Neural crest cell (in vitro differentiated cells): ENCODE data around the gene OR10H1. TPM values are rescaled to one million over a fixed set of nuclear protein-coding genes. Genes with fewer than 3 reads are reported as not detected.
"Not testable (repeated sequence)": the region's sequence is repeated elsewhere in the genome, so short reads cannot be mapped to it uniquely, and the experiment has no call there.

Experiments
- DNase-seq: peaks from one replicate; pipeline ENCODE4 v3.0.0; 2021; ENCODE audit warnings: low read depth, mixed read lengths, low spot score
- H3K27ac Mint-ChIP-seq: one replicate; pipeline ENCODE4 v1.8.0; 2021; ENCODE audit warnings: mild to moderate bottlenecking, mixed read lengths; ENCODE audit not compliant: unreplicated experiment
- H3K27me3 Mint-ChIP-seq: 2 replicates; pipeline ENCODE4 v1.8.0; 2021; ENCODE audit warnings: low read depth, mild to moderate bottlenecking, mixed read lengths
- H3K36me3 Mint-ChIP-seq: 2 replicates; pipeline ENCODE4 v1.8.0; 2021; ENCODE audit warnings: low read depth, mild to moderate bottlenecking, mixed read lengths
- H3K4me1 Mint-ChIP-seq: 2 replicates; pipeline ENCODE4 v1.8.0; 2021; ENCODE audit warnings: mixed read lengths
- H3K4me3 Mint-ChIP-seq: one replicate; pipeline ENCODE4 v1.8.0; 2021; ENCODE audit warnings: mild to moderate bottlenecking, mixed read lengths
- H3K9me3 Mint-ChIP-seq: 2 replicates; pipeline ENCODE4 v1.8.0; 2021; ENCODE audit warnings: mixed read lengths
- CTCF ChIP-seq: fragments of 200-600 bp; sonication (generic); conservative IDR thresholded peaks from 2 replicates; pipeline ENCODE4 v1.5.0; 2021; ENCODE audit warnings: antibody characterized with exemption, mild to moderate bottlenecking
- total RNA-seq: library from RNA; stranded (reverse); gene quantifications from 2 replicates; pipeline ENCODE4 v1.2.1, GENCODE V29; 2021

Gene OR10H1
- total RNA-seq, 1 donor from 2014 or later: not detected

- H3K4me1 Mint-ChIP-seq: no peaks in the 10 kb centered on the region
- H3K4me3 Mint-ChIP-seq: no peak overlapping the region
- no peak for DNase-seq
- peaks cover 18% of the 10 kb centered on the region for H3K9me3 Mint-ChIP-seq
- H3K36me3 Mint-ChIP-seq: peaks cover 7% of the 10 kb centered on the region
- H3K27me3 Mint-ChIP-seq: no peaks in the 10 kb centered on the region
- no peak for TF ChIP-seq CTCF
- no peak overlapping the region for H3K27ac Mint-ChIP-seq
Measured at GRCh38 chr19:15775249-15775648, 40.2 kb downstream of the OR10H1 start.

- peaks cover 22% of the 10 kb centered on the region for H3K9me3 Mint-ChIP-seq
- H3K27me3 Mint-ChIP-seq, H3K27ac Mint-ChIP-seq: not testable (repeated sequence)
Measured at GRCh38 chr19:15774159-15774558, 41.3 kb downstream of the OR10H1 start.

GRCh38 chr19:15769586-15769985 is 45.9 kb downstream of the OR10H1 start:
- TF ChIP-seq CTCF: no peak

More at GRCh38 chr19:15774159-15774558, 41.3 kb downstream of the OR10H1 start:
- not testable (repeated sequence) for H3K4me1 Mint-ChIP-seq, DNase-seq, H3K4me3 Mint-ChIP-seq
- peaks cover 11% of the 10 kb centered on the region for H3K36me3 Mint-ChIP-seq

GRCh38 chr19:15759962-15760565 is 55.4 kb downstream of the OR10H1 start:
- no peak overlapping the region for H3K27ac Mint-ChIP-seq
- no peaks in the 10 kb centered on the region for H3K36me3 Mint-ChIP-seq
- peaks cover 18% of the 10 kb centered on the region for H3K9me3 Mint-ChIP-seq
- no peak for DNase-seq
- no peak overlapping the region for H3K4me3 Mint-ChIP-seq
- no peaks in the 10 kb centered on the region for H3K4me1 Mint-ChIP-seq
- H3K27me3 Mint-ChIP-seq: no peaks in the 10 kb centered on the region
- no peak for TF ChIP-seq CTCF

More at GRCh38 chr19:15769586-15769985, 45.9 kb downstream of the OR10H1 start:
- Mint-ChIP-seq H3K4me1 (no peaks in the 10 kb centered on the region), H3K9me3 (peaks cover 40% of the 10 kb centered on the region), H3K27ac (no peak overlapping the region), H3K4me3 (no peak overlapping the region), H3K36me3 (peaks cover 16% of the 10 kb centered on the region), H3K27me3 (no peaks in the 10 kb centered on the region)
- no peak for DNase-seq

- no peaks in the 10 kb centered on the region for H3K27me3 Mint-ChIP-seq
- H3K27ac Mint-ChIP-seq: no peak overlapping the region
- no peaks in the 10 kb centered on the region for H3K36me3 Mint-ChIP-seq
- DNase-seq: no peak
- H3K9me3 Mint-ChIP-seq: peaks cover 17% of the 10 kb centered on the region
- no peak overlapping the region for H3K4me3 Mint-ChIP-seq
- no peak for TF ChIP-seq CTCF
- H3K4me1 Mint-ChIP-seq: no peaks in the 10 kb centered on the region
Measured at GRCh38 chr19:15758379-15758778, 57.1 kb downstream of the OR10H1 start.

Other genes starting within 250 kb of the OR10H1 start
- gene CYP4F8, start 200.4 kb downstream of the OR10H1 start, total RNA-seq: not detected in 2 replicates
- not detected in 2 replicates for gene CYP4F3, start 174.8 kb downstream of the OR10H1 start, total RNA-seq
- gene CYP4F12, start 142.6 kb downstream of the OR10H1 start, total RNA-seq: not detected in 2 replicates
- not detected in 2 replicates for gene OR10H2, start 87.6 kb downstream of the OR10H1 start, total RNA-seq
- not detected in 2 replicates for gene OR10H3, start 77.7 kb downstream of the OR10H1 start, total RNA-seq
- not detected in 2 replicates for gene OR10H5, start 28.0 kb downstream of the OR10H1 start, total RNA-seq
- gene CYP4F2, start 82.4 kb upstream of the OR10H1 start, total RNA-seq: not detected in 2 replicates
- not detected in 2 replicates for gene CYP4F11, start 118.9 kb upstream of the OR10H1 start, total RNA-seq
- not detected in 2 replicates for gene OR10H4, start 133.3 kb upstream of the OR10H1 start, total RNA-seq